HepG2 (cell line): ENCODE results near the gene FBXO44. TPM values are rescaled to one million over a fixed set of nuclear protein-coding genes. Genes with fewer than 3 reads are reported as not detected.
A peak's percentile ranks its signal among the peaks of the same experiment; 100 is the strongest.

ENCODE experiments used
- ATAC-seq: fragments of 200-7000 bp; cut with Tn5 transposase; 3 replicates; pipeline ENCODE4 v1.9.1; 2020; ENCODE audit warnings: mild to moderate bottlenecking, moderate library complexity
- BruUV-seq: library from RNA; stranded (reverse); fragments of 400-500 nt; replicated peaks from 2 replicates; lab custom pipeline; 2021; lab: Mats Ljungman, UMichigan
- CTCF ChIA-PET: fragments of 300-600 bp; formaldehyde crosslinking; extraction: SDS; loops from one replicate; lab custom pipeline; 2021; ENCODE audit warnings: low total read pairs, inconsistent platforms, low intra/inter-chr PET ratio; lab: Yijun Ruan, JAX
- POLR2A ChIA-PET: fragments of 350-600 bp; sonication (Branson Sonifier 250); formaldehyde crosslinking; loops from one replicate; lab custom pipeline; 2020; ENCODE audit warnings: antibody characterized with exemption, inconsistent platforms; lab: Yijun Ruan, JAX
- DNase-seq: peaks from one replicate; pipeline ENCODE4 v3.0.0-alpha.2; 2015; ENCODE audit warnings: low spot score
- FAIRE-seq: peaks from 3 replicates; lab custom pipeline; 2011; peaks lifted over from hg19 to GRCh38; lab: Jason Lieb, UNC
- H2AFZ ChIP-seq: one replicate; pipeline ENCODE4 v1.6.1; 2011; ENCODE audit warnings: low read length, inconsistent platforms
- H3K27ac ChIP-seq: fragments of 300-600 bp; 3 replicates; pipeline ENCODE4 v1.8.0; 2011; ENCODE audit warnings: mixed run types, mild to moderate bottlenecking, mixed read lengths, low read length, inconsistent platforms; ENCODE audit not compliant: insufficient read depth; ENCODE audit errors: extremely low read length
- H3K27me3 ChIP-seq, 2 experiments: fragments of 200-600 bp in 1 of 2; 2 replicates in 1 of 2; 3 replicates in 1 of 2; pipeline versions ENCODE4 v1.6.0 to v1.8.0; 2011; ENCODE audit warnings: low read length in 2 of 2, mild to moderate bottlenecking in 2 of 2, moderate library complexity in 2 of 2, inconsistent platforms in 1 of 2; ENCODE audit not compliant: insufficient read depth in 2 of 2, control insufficient read depth in 1 of 2
- H3K36me3 ChIP-seq, 2 experiments: fragments of 200-600 bp in 1 of 2; replicated peaks in 1 of 2; 2 replicates in 1 of 2; 3 replicates in 1 of 2; pipeline versions ENCODE4 v1.5.1 to v1.8.0; 2011; ENCODE audit warnings: low read length in 2 of 2, inconsistent platforms in 1 of 2; ENCODE audit not compliant: insufficient read depth in 2 of 2, control insufficient read depth in 1 of 2
- H3K4me1 ChIP-seq: 2 replicates; pipeline ENCODE4 v1.5.1; 2012; ENCODE audit warnings: low read length, inconsistent platforms; ENCODE audit not compliant: insufficient read depth
- H3K4me2 ChIP-seq: 2 replicates; pipeline ENCODE4 v1.6.0; 2011; ENCODE audit warnings: low read depth, low read length, inconsistent platforms
- H3K4me3 ChIP-seq, 3 experiments: fragments of 200-600 bp in 1 of 3; sonication (generic), shearing (Covaris generic) in 1 of 3; replicated peaks in 1 of 3; 2 replicates each; pipeline ENCODE4 v1.5.1; 2011 to 2016; ENCODE audit warnings: low read length in 3 of 3, inconsistent platforms in 2 of 3, low read depth in 2 of 3, mild to moderate bottlenecking in 2 of 3, control low read depth in 1 of 3, mixed read lengths in 1 of 3; ENCODE audit not compliant: insufficient read depth in 1 of 3
- H3K79me2 ChIP-seq: one replicate; pipeline ENCODE4 v1.6.1; 2011; ENCODE audit warnings: low read length, inconsistent platforms; ENCODE audit not compliant: insufficient read depth
- H3K9ac ChIP-seq: 2 replicates; pipeline ENCODE4 v1.6.0; 2011; ENCODE audit warnings: mild to moderate bottlenecking, low read depth, low read length, inconsistent platforms; ENCODE audit not compliant: insufficient read depth
- H3K9me3 ChIP-seq: 2 replicates; pipeline ENCODE4 v1.5.1; 2012; ENCODE audit warnings: mild to moderate bottlenecking, low read length
- H4K20me1 ChIP-seq: 2 replicates; pipeline ENCODE4 v1.6.0; 2011; ENCODE audit warnings: inconsistent platforms, mild to moderate bottlenecking, low read length, moderate library complexity; ENCODE audit not compliant: insufficient read depth
- ARNTL ChIP-seq: sonication (generic); formaldehyde crosslinking; IDR thresholded peaks from 2 replicates; pipeline ENCODE4 v1.4.0; 2020; ENCODE audit warnings: mild to moderate bottlenecking, missing genetic modification reagents
- RBM39 ChIP-seq: fragments of 200-400 bp; formaldehyde crosslinking; IDR thresholded peaks from one replicate; pipeline ENCODE4 v1.6.1; 2018; ENCODE audit warnings: antibody characterized with exemption, mild to moderate bottlenecking, low read depth, low read length; ENCODE audit not compliant: poor library complexity, severe bottlenecking
- RXRA ChIP-seq: sonication (generic); formaldehyde crosslinking; IDR thresholded peaks from 2 replicates; pipeline ENCODE4 v1.5.1; 2020; ENCODE audit warnings: missing genetic modification reagents
- RXRB ChIP-seq: IDR thresholded peaks from 2 replicates; pipeline ENCODE4 v1.6.1; 2016; ENCODE audit warnings: borderline replicate concordance, missing genetic modification reagents, missing compliant biosample characterization
- ZFP41 ChIP-seq: sonication (generic); formaldehyde crosslinking; IDR thresholded peaks from 2 replicates; pipeline ENCODE4 v1.4.0; 2020; ENCODE audit warnings: mild to moderate bottlenecking, missing genetic modification reagents, borderline replicate concordance
- WGBS: methylation state at CpG from one replicate; pipeline ENCODE4 v1.1.6; 2017; ENCODE audit warnings: low lambda C conversion rate; 5-methylcytosine and 5-hydroxymethylcytosine counted together
- in situ Hi-C: cut with HindIII; loops from 2 replicates; pipeline ENCODE4 v1.10.0; 2017; ENCODE audit warnings: low pct_unique_long_range_greater_than_20kb; ENCODE audit not compliant: extremely low pct_ligation_motif_present
- intact Hi-C: fragments of 100-400 bp; cut with micrococcal nuclease; formaldehyde crosslinking; loops from one replicate; pipeline ENCODE4 v1.10.0; 2022; ENCODE audit not compliant: unreplicated experiment
- polyA plus RNA-seq, 8 experiments: library from polyadenylated mRNA; depleted of rRNA in 3 of 8; stranded (reverse) in 7 of 8; unstranded in 1 of 8; fragments of >200 nt; fragmentation: Illumina TruSeq in 4 of 8; extraction: Trizol in 4 of 8; gene quantifications; 2 replicates each; pipeline versions ENCODE4 v1.2.1 to v1.2.3, GENCODE V29; 2011 to 2016; ENCODE audit warnings: low read depth in 4 of 8, missing spikeins in 1 of 8, mixed read lengths in 1 of 8; ENCODE audit not compliant: insufficient read depth in 1 of 8
- total RNA-seq, 5 experiments: library from RNA; depleted of rRNA; stranded (reverse); fragments of >200 nt; fragmentation: Illumina TruSeq; extraction: Trizol; gene quantifications; 2 replicates each; pipeline ENCODE4 v1.2.3, GENCODE V29; 2016; ENCODE audit warnings: low read depth in 1 of 5
- TF ChIP-seq, protein P1 (sequence below): sonication (generic); formaldehyde crosslinking; conservative IDR thresholded peaks from 2 replicates; pipeline ENCODE4 v1.8.0; 2022; ENCODE audit warnings: missing genetic modification reagents
- TF ChIP-seq, protein P2 (sequence below): sonication (generic); formaldehyde crosslinking; IDR thresholded peaks from 2 replicates; pipeline ENCODE4 v1.4.0; 2020; ENCODE audit warnings: mild to moderate bottlenecking, low read depth, missing genetic modification reagents
- TF ChIP-seq, protein P3 (sequence below): sonication (generic); formaldehyde crosslinking; IDR thresholded peaks from 2 replicates; pipeline ENCODE4 v1.5.1; 2020; ENCODE audit warnings: mild to moderate bottlenecking, missing genetic modification reagents, moderate library complexity
- TF ChIP-seq, protein P4 (sequence below): sonication (generic); formaldehyde crosslinking; IDR thresholded peaks from 2 replicates; pipeline ENCODE4 v1.4.0; 2020; ENCODE audit warnings: missing genetic modification reagents

Gene FBXO44
- total and polyA plus RNA-seq, 2 of the 13 experiments (the other 11 are each of a cell fraction or from before 2014, with no cell fraction given), result 22.4 to 27.9 TPM

DNA sequence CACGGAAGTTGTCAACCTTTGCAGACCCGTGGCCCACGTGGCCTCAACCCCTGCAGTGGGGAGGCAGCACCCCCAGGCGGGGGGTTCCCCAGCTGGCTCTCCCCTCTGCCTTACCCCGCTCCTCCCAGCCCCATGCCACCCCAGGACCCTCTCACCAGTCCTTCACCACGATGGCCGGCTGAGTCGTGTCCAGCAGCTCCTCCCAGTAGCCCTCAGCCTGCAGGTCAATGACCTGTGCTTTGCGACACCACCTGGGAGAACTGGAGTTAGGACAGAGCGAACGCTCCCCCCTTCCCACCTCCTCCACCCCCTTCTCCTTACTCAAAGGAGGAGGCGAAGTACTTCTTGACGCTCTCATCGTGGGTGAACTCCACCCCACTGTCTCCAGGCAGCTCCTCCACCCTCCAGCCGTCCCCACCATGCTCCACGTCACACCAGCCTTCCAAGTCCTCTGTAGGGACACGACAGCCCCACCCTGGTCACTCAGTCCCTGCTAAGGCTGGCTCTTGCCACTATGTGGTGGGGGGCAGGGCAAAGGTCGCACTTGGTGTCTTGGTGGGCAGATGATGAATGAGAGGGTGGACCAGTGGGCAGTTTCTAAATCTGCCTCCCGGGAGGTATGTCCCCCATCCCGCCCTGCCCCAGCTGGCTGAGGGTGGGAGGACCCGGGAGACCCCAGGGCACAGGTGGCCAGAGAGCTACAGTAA lies 4.9 kb upstream of the FBXO44 start:
- FAIRE-seq, result no peak
- no peaks in the 10 kb centered on the region for H3K27me3 ChIP-seq
- no TSS peak for BruUV-seq
- H3K27ac ChIP-seq, result peak overlapping the region; percentile 11
- H3K36me3 ChIP-seq, result peaks cover 0 to 2% of the 10 kb centered on the region in 2 experiments; a peak in 1 of 5 replicates
- CTCF ChIA-PET, result no interaction called here
- no peak overlapping the region for H3K4me2 ChIP-seq
- in situ Hi-C loops (loop anchor here (10.0 to 25.0 kb wide), 2 partner anchors 405 to 612 kb away; partner anchors contain the start of gene MASP2), intact Hi-C loops (loop anchor here (5.0 kb wide), 2 partner anchors 68 to 153 kb away; no protein-coding TSS in a partner anchor)
- ATAC-seq, result no peak
- H3K9me3 ChIP-seq, result no peaks in the 10 kb centered on the region
- no peak for DNase-seq
- POLR2A ChIA-PET, result no interaction called here
- peaks cover 20% of the 10 kb centered on the region for H3K79me2 ChIP-seq
- TF ChIP-seq, protein P1, sequence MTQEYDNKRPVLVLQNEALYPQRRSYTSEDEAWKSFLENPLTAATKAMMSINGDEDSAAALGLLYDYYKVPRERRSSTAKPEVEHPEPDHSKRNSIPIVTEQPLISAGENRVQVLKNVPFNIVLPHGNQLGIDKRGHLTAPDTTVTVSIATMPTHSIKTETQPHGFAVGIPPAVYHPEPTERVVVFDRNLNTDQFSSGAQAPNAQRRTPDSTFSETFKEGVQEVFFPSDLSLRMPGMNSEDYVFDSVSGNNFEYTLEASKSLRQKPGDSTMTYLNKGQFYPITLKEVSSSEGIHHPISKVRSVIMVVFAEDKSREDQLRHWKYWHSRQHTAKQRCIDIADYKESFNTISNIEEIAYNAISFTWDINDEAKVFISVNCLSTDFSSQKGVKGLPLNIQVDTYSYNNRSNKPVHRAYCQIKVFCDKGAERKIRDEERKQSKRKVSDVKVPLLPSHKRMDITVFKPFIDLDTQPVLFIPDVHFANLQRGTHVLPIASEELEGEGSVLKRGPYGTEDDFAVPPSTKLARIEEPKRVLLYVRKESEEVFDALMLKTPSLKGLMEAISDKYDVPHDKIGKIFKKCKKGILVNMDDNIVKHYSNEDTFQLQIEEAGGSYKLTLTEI (CRISPR knock-in tag), result no peak
- TF ChIP-seq, protein P2, sequence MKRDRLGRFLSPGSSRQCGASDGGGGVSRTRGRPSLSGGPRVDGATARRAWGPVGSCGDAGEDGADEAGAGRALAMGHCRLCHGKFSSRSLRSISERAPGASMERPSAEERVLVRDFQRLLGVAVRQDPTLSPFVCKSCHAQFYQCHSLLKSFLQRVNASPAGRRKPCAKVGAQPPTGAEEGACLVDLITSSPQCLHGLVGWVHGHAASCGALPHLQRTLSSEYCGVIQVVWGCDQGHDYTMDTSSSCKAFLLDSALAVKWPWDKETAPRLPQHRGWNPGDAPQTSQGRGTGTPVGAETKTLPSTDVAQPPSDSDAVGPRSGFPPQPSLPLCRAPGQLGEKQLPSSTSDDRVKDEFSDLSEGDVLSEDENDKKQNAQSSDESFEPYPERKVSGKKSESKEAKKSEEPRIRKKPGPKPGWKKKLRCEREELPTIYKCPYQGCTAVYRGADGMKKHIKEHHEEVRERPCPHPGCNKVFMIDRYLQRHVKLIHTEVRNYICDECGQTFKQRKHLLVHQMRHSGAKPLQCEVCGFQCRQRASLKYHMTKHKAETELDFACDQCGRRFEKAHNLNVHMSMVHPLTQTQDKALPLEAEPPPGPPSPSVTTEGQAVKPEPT (CRISPR knock-in tag), result no peak
- peak; percentile 24 for TF ChIP-seq RBM39
- no peak for TF ChIP-seq ZFP41
- TF ChIP-seq, protein P3, sequence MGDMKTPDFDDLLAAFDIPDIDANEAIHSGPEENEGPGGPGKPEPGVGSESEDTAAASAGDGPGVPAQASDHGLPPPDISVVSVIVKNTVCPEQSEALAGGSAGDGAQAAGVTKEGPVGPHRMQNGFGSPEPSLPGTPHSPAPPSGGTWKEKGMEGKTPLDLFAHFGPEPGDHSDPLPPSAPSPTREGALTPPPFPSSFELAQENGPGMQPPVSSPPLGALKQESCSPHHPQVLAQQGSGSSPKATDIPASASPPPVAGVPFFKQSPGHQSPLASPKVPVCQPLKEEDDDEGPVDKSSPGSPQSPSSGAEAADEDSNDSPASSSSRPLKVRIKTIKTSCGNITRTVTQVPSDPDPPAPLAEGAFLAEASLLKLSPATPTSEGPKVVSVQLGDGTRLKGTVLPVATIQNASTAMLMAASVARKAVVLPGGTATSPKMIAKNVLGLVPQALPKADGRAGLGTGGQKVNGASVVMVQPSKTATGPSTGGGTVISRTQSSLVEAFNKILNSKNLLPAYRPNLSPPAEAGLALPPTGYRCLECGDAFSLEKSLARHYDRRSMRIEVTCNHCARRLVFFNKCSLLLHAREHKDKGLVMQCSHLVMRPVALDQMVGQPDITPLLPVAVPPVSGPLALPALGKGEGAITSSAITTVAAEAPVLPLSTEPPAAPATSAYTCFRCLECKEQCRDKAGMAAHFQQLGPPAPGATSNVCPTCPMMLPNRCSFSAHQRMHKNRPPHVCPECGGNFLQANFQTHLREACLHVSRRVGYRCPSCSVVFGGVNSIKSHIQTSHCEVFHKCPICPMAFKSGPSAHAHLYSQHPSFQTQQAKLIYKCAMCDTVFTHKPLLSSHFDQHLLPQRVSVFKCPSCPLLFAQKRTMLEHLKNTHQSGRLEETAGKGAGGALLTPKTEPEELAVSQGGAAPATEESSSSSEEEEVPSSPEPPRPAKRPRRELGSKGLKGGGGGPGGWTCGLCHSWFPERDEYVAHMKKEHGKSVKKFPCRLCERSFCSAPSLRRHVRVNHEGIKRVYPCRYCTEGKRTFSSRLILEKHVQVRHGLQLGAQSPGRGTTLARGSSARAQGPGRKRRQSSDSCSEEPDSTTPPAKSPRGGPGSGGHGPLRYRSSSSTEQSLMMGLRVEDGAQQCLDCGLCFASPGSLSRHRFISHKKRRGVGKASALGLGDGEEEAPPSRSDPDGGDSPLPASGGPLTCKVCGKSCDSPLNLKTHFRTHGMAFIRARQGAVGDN, result peak; percentile 28; the same call in 1 of the 2 replicates
- no peak for TF ChIP-seq ARNTL
- TF ChIP-seq RXRB (CRISPR knock-in tag), result 0 out of 2 replicates have a peak, but pooled peaks have one; percentile 23
- TF ChIP-seq, protein P4, sequence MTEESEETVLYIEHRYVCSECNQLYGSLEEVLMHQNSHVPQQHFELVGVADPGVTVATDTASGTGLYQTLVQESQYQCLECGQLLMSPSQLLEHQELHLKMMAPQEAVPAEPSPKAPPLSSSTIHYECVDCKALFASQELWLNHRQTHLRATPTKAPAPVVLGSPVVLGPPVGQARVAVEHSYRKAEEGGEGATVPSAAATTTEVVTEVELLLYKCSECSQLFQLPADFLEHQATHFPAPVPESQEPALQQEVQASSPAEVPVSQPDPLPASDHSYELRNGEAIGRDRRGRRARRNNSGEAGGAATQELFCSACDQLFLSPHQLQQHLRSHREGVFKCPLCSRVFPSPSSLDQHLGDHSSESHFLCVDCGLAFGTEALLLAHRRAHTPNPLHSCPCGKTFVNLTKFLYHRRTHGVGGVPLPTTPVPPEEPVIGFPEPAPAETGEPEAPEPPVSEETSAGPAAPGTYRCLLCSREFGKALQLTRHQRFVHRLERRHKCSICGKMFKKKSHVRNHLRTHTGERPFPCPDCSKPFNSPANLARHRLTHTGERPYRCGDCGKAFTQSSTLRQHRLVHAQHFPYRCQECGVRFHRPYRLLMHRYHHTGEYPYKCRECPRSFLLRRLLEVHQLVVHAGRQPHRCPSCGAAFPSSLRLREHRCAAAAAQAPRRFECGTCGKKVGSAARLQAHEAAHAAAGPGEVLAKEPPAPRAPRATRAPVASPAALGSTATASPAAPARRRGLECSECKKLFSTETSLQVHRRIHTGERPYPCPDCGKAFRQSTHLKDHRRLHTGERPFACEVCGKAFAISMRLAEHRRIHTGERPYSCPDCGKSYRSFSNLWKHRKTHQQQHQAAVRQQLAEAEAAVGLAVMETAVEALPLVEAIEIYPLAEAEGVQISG (CRISPR knock-in tag), result no peak
- TF ChIP-seq RXRA (CRISPR knock-in tag), result peak; percentile 81
- TF ChIP-seq, all 625 proteins: peak for 4
- 80% methylated on average over 13 of the region's 21 CpGs for WGBS
- H2AFZ ChIP-seq, result no peak overlapping the region
- H3K9ac ChIP-seq, result no peak overlapping the region
- H3K4me3 ChIP-seq, result no peak overlapping the region
- peaks cover 11% of the 10 kb centered on the region for H4K20me1 ChIP-seq
- peaks cover 63% of the 10 kb centered on the region for H3K4me1 ChIP-seq
